ENCODE results near the gene PPP2R1A. TPM values are rescaled to one million over a fixed set of nuclear protein-coding genes. Genes with fewer than 3 reads are reported as not detected.

Gene PPP2R1A
- polyA plus RNA-seq, 1 experiment, result 269 TPM

- CTCF ChIA-PET, result interaction anchor here (2.3 kb wide), 1 partner anchor 17 kb away, joined by 6 read pairs; the partner anchor contains the start of gene PPP2R1A
- H3K27me3 ChIP-seq (ENCODE audit: control insufficient read depth, insufficient read depth, low read length), result no peaks in the 10 kb centered on the region
- no peak for DNase-seq (ENCODE audit: low read depth)
- TF ChIP-seq CTCF (IDR thresholded peaks at IDR 0.05; ENCODE audit: insufficient read depth, low read depth, low read length), result no peak
- no peak overlapping the region for H3K4me3 ChIP-seq (ENCODE audit: low read depth, low read length)
- H3K36me3 ChIP-seq (ENCODE audit: control insufficient read depth, insufficient read depth, low read length), result peaks cover 42% of the 10 kb centered on the region
- POLR2A ChIA-PET, result no interaction called here
These were observed 16.6 kb downstream of the PPP2R1A start for GRCh38 chr19:52206481-52206880.

- Histone ChIP-seq H3K4me3 (ENCODE audit: low read depth, low read length) (no peak overlapping the region), H3K27me3 (ENCODE audit: control insufficient read depth, insufficient read depth, low read length) (no peaks in the 10 kb centered on the region), H3K36me3 (ENCODE audit: control insufficient read depth, insufficient read depth, low read length) (peaks cover 51% of the 10 kb centered on the region)
- TF ChIP-seq CTCF (IDR thresholded peaks at IDR 0.05; ENCODE audit: insufficient read depth, low read depth, low read length), result no peak
- DNase-seq (ENCODE audit: low read depth), result no peak
- CTCF ChIA-PET, result no interaction called here
- POLR2A ChIA-PET, result no interaction called here
These were observed 21.4 kb downstream of the PPP2R1A start for GRCh38 chr19:52211203-52211602.

GRCh38 chr19:52211926-52212571 lies 22.2 kb downstream of the PPP2R1A start:
- peaks cover 52% of the 10 kb centered on the region for H3K36me3 ChIP-seq (ENCODE audit: control insufficient read depth, insufficient read depth, low read length)
- no peaks in the 10 kb centered on the region for H3K27me3 ChIP-seq (ENCODE audit: control insufficient read depth, insufficient read depth, low read length)
- ChIA-PET CTCF (no interaction called here), POLR2A (no interaction called here)
- no peak for TF ChIP-seq CTCF (IDR thresholded peaks at IDR 0.05; ENCODE audit: insufficient read depth, low read depth, low read length)
- H3K4me3 ChIP-seq (ENCODE audit: low read depth, low read length), result no peak overlapping the region
- no peak for DNase-seq (ENCODE audit: low read depth)

GRCh38 chr19:52212572-52213255 lies 22.9 kb downstream of the PPP2R1A start:
- no peak for DNase-seq (ENCODE audit: low read depth)
- no peak overlapping the region for H3K4me3 ChIP-seq (ENCODE audit: low read depth, low read length)
- ChIA-PET CTCF (no interaction called here), POLR2A (no interaction called here)
- H3K27me3 ChIP-seq (ENCODE audit: control insufficient read depth, insufficient read depth, low read length), result no peaks in the 10 kb centered on the region
- TF ChIP-seq CTCF (IDR thresholded peaks at IDR 0.05; ENCODE audit: insufficient read depth, low read depth, low read length), result no peak
- peaks cover 49% of the 10 kb centered on the region for H3K36me3 ChIP-seq (ENCODE audit: control insufficient read depth, insufficient read depth, low read length)

GRCh38 chr19:52214241-52214640 lies 24.4 kb downstream of the PPP2R1A start:
- no peak overlapping the region for H3K4me3 ChIP-seq (ENCODE audit: low read depth, low read length)
- ChIA-PET CTCF (interaction anchor here (0.8 kb wide), 1 partner anchor 23 kb away, joined by 4 read pairs; no protein-coding TSS in a partner anchor), POLR2A (no interaction called here)
- no peak for TF ChIP-seq CTCF (IDR thresholded peaks at IDR 0.05; ENCODE audit: insufficient read depth, low read depth, low read length)
- H3K27me3 ChIP-seq (ENCODE audit: control insufficient read depth, insufficient read depth, low read length), result no peaks in the 10 kb centered on the region
- H3K36me3 ChIP-seq (ENCODE audit: control insufficient read depth, insufficient read depth, low read length), result peaks cover 52% of the 10 kb centered on the region
- no peak for DNase-seq (ENCODE audit: low read depth)

Measured in BJ (cell line).